K562 (cell line): ENCODE data around the gene TXNRD2. TPM values are rescaled to one million over a fixed set of nuclear protein-coding genes. Genes with fewer than 3 reads are reported as not detected.

Experiments used
- ARID3A ChIP-seq: IDR thresholded peaks from 2 replicates; pipeline ENCODE4 v1.6.1; 2012; ENCODE audit warnings: low read depth, low read length, improper control_type of control experiment, borderline replicate concordance
- CHAMP1 ChIP-seq: fragments of 450-650 bp; IDR thresholded peaks from 2 replicates; pipeline ENCODE4 v1.6.1; 2016; ENCODE audit warnings: mild to moderate bottlenecking
- KLF10 ChIP-seq: fragments of 250-450 bp; sonication (Bioruptor Pico); IDR thresholded peaks from 2 replicates; pipeline ENCODE4 v1.6.1; 2021; ENCODE audit warnings: matching md5 sums
- KLF6 ChIP-seq: fragments of 250-450 bp; sonication (Bioruptor Pico); IDR thresholded peaks from 2 replicates; pipeline ENCODE4 v1.4.0; 2020; ENCODE audit warnings: mild to moderate bottlenecking, moderate library complexity, borderline replicate concordance
- MCM3 ChIP-seq: fragments of 450-650 bp; IDR thresholded peaks from 2 replicates; pipeline ENCODE4 v1.6.1; 2016
- PRPF4 ChIP-seq: fragments of 200-400 bp; formaldehyde crosslinking; IDR thresholded peaks from one replicate; pipeline ENCODE4 v1.6.1; 2017; ENCODE audit warnings: low read length, low read depth, mild to moderate bottlenecking; ENCODE audit not compliant: insufficient read depth, poor library complexity, severe bottlenecking
- RUNX1 ChIP-seq: sonication (generic); IDR thresholded peaks from 2 replicates; pipeline ENCODE4 v1.6.1; 2016; ENCODE audit warnings: antibody characterized with exemption, low read depth
- SIN3A ChIP-seq, 2 experiments: fragments of 150-350 bp in 1 of 2; IDR thresholded peaks; 2 replicates each; pipeline ENCODE4 v1.6.1; 2011 to 2016; ENCODE audit warnings: borderline replicate concordance in 2 of 2, low read depth in 2 of 2, low read length in 2 of 2, mild to moderate bottlenecking in 2 of 2, moderate library complexity in 2 of 2; ENCODE audit not compliant: control insufficient read depth in 1 of 2
- YY1 ChIP-seq, 3 experiments: IDR thresholded peaks; 2 replicates each; pipeline ENCODE4 v1.6.1; 2011; ENCODE audit warnings: low read length in 2 of 3, mild to moderate bottlenecking in 2 of 3, moderate library complexity in 2 of 3, borderline replicate concordance in 1 of 3, control low read depth in 1 of 3, low read depth in 1 of 3; ENCODE audit not compliant: insufficient read depth in 3 of 3, insufficient replicate concordance in 2 of 3, control insufficient read depth in 1 of 3, insufficient read length in 1 of 3; ENCODE audit errors: extremely low read depth in 1 of 3
- ZBTB33 ChIP-seq: sonication (generic); formaldehyde crosslinking; IDR thresholded peaks from 2 replicates; pipeline ENCODE4 v1.8.1; 2023; ENCODE audit warnings: mild to moderate bottlenecking, missing genetic modification reagents
- ZNF24 ChIP-seq: fragments of 450-650 bp; IDR thresholded peaks from 2 replicates; pipeline ENCODE4 v1.6.1; 2016
- ZNF253 ChIP-seq: fragments of 250-450 bp; sonication (Bioruptor Pico); conservative IDR thresholded peaks from 2 replicates; pipeline ENCODE4 v1.6.1; 2021; ENCODE audit warnings: mild to moderate bottlenecking
- ZNF449 ChIP-seq: fragments of 250-450 bp; sonication (Bioruptor Pico); IDR thresholded peaks from 2 replicates; pipeline ENCODE4 v1.8.0; 2022; ENCODE audit warnings: moderate library complexity, mild to moderate bottlenecking, inconsistent platforms
- polyA plus RNA-seq, 8 experiments: library from polyadenylated mRNA; depleted of rRNA in 4 of 8; stranded (reverse) in 5 of 8; unstranded in 3 of 8; fragments of >200 nt; fragmentation: Nextera tagmentation in 2 of 8; fragmentation: Illumina TruSeq in 1 of 8; extraction: Ambion mirVana in 2 of 8; extraction: Trizol in 1 of 8; gene quantifications; 2 replicates each; pipeline versions ENCODE4 v1.2.1 to v1.2.3, GENCODE V29; 2011 to 2014; ENCODE audit warnings: inconsistent platforms in 1 of 8, missing spikeins in 1 of 8
- total RNA-seq, 7 experiments: library from RNA; depleted of rRNA in 6 of 7; stranded (reverse); fragments of >200 nt in 6 of 7; fragmentation: Illumina TruSeq in 2 of 7; extraction: Trizol in 2 of 7; gene quantifications; 2 replicates each; pipeline versions ENCODE4 v1.2.1 to v1.2.3, GENCODE V29; 2011 to 2021; ENCODE audit warnings: low replicate concordance in 1 of 7

The TXNRD2 gene
- total and polyA plus RNA-seq, 9 of the 15 experiments (the other 6 are each of a cell fraction or from before 2014, with no cell fraction given): 3.3 to 80.2 (median 49.4) TPM

GRCh38 chr22:19941365-19942082, at the start of gene TXNRD2, which contains the start of gene COMT (continued):
- peak in 2 of 3 experiments; percentile 97 to 99 for TF ChIP-seq YY1 (IDR thresholded peaks at IDR 0.05; ENCODE audit: borderline replicate concordance in 1 of 3, control insufficient read depth in 1 of 3, extremely low read depth in 1 of 3, insufficient read depth in 3 of 3, insufficient read length in 1 of 3, insufficient replicate concordance in 2 of 3, low read depth in 1 of 3, low read length in 2 of 3)
- 0 out of 2 replicates have a peak, but pooled peaks have one; percentile 56 for TF ChIP-seq ZNF253 (CRISPR knock-in tag)
- TF ChIP-seq ZBTB33 (CRISPR knock-in tag): no peak
- TF ChIP-seq RUNX1: no peak
- no peak; the same call in 1 of the 2 replicates for TF ChIP-seq ZNF449 (CRISPR knock-in tag)
- no peak for TF ChIP-seq CHAMP1
- no peak for TF ChIP-seq MCM3
- TF ChIP-seq ZNF24: no peak
- TF ChIP-seq SIN3A (IDR thresholded peaks at IDR 0.05; ENCODE audit: borderline replicate concordance in 2 of 2, control insufficient read depth in 1 of 2, low read depth in 2 of 2, low read length in 2 of 2): 0 out of 4 replicates have a peak, but pooled peaks of 1 of the 2 experiments have one; percentile 18
- TF ChIP-seq KLF10 (CRISPR knock-in tag): no peak
- peak; percentile 83 for TF ChIP-seq PRPF4
- peak; percentile 84 for TF ChIP-seq KLF6 (CRISPR knock-in tag)
- no peak for TF ChIP-seq ARID3A
